Aorta (tissue), 5 donors: ENCODE measurements around the gene TRAK1. TPM values are rescaled to one million over a fixed set of nuclear protein-coding genes. Genes with fewer than 3 reads are reported as not detected.

Experiments used
- ATAC-seq: fragments of 200-7000 bp; cut with Tn5 transposase; one replicate; pipeline ENCODE4 v1.9.1; 2022; ENCODE audit warnings: moderate library complexity; ENCODE audit not compliant: low FRiP score
- DNase-seq, 2 donors: peaks; one replicate each; pipeline ENCODE4 v3.0.0-alpha.2; 2020
- H3K27ac ChIP-seq, 2 donors: one replicate each; pipeline ENCODE4 v1.5.1; 2013; ENCODE audit warnings: low read length in 2 of 2, mild to moderate bottlenecking in 2 of 2, moderate library complexity in 2 of 2, control low read depth in 1 of 2, inconsistent platforms in 1 of 2, low read depth in 1 of 2
- H3K27me3 ChIP-seq, 2 donors: one replicate each; pipeline ENCODE4 v1.6.1; 2013; ENCODE audit warnings: control low read depth in 1 of 2, low read length in 1 of 2, mild to moderate bottlenecking in 1 of 2, moderate library complexity in 1 of 2; ENCODE audit not compliant: insufficient read depth in 2 of 2, control insufficient read depth in 1 of 2
- H3K36me3 ChIP-seq, 2 donors: one replicate each; pipeline ENCODE4 v1.6.1; 2013; ENCODE audit warnings: control low read depth in 1 of 2, low read length in 1 of 2, mild to moderate bottlenecking in 1 of 2; ENCODE audit not compliant: insufficient read depth in 2 of 2, control insufficient read depth in 1 of 2
- H3K4me1 ChIP-seq, 2 donors: one replicate each; pipeline ENCODE4 v1.6.1; 2013; ENCODE audit warnings: low read length in 2 of 2, control low read depth in 1 of 2, mild to moderate bottlenecking in 1 of 2, moderate library complexity in 1 of 2; ENCODE audit not compliant: insufficient read depth in 2 of 2, control insufficient read depth in 1 of 2
- H3K4me3 ChIP-seq, 2 donors: one replicate each; pipeline ENCODE4 v1.5.1; 2013; ENCODE audit warnings: low read length in 2 of 2, control low read depth in 1 of 2, mild to moderate bottlenecking in 1 of 2
- H3K9me3 ChIP-seq: one replicate; pipeline ENCODE4 v1.6.1; 2013; ENCODE audit warnings: mild to moderate bottlenecking, low read length; ENCODE audit not compliant: control insufficient read depth
- WGBS, 2 donors: extraction: QIAGEN DNeasy Blood & Tissue Kit; methylation state at CpG; one replicate each; pipeline ENCODE4 v1.1.7; 2013; 5-methylcytosine and 5-hydroxymethylcytosine counted together
- intact Hi-C, 2 donors: fragments of 100-400 bp; cut with DNase I; formaldehyde crosslinking; loops; one replicate each; pipeline versions ENCODE4 v1.14.2 to v1.15.0; 2022
- polyA plus RNA-seq, 2 donors: library from polyadenylated mRNA; stranded (reverse); fragments of 200-250 nt; gene quantifications; one replicate each; pipeline ENCODE4 v1.2.3, GENCODE V29; 2013
- total RNA-seq, 2 donors: library from RNA; stranded (reverse); fragmentation: NEBNext Ultra II Directional; extraction: Animal tissue kit (Norgen Biotek cat#: 25700); gene quantifications; one replicate each; pipeline ENCODE4 v1.2.1, GENCODE V29; 2021
- donor health status: healthy with polysubstance abuse.
- donor health status: Bipolar disorder and iron deficiency.
- donor health status: DM: no; HTN: no; CAD: no.
- donor health status: DM: no; HTN: no; CAD: no.
- donor health status: DM: yes; HTN: yes; CAD: no.

The TRAK1 gene
- total and polyA plus RNA-seq, 4 donors, result 15.7 to 37.7 (median 24.9) TPM

- H3K27ac ChIP-seq, result no peak overlapping the region
- H3K4me3 ChIP-seq, result no peak overlapping the region
- H3K36me3 ChIP-seq, result no peaks in the 10 kb centered on the region
- H3K4me1 ChIP-seq, result peaks cover 0 to 3% of the 10 kb centered on the region in 2 donors
- no peaks in the 10 kb centered on the region for H3K9me3 ChIP-seq
- WGBS, 2 donors, result 66 to 70% methylated on average over 3 of the region's 3 CpGs
- intact Hi-C loops, result no loop called here
- H3K27me3 ChIP-seq, result no peaks in the 10 kb centered on the region
- DNase-seq, result no peak
- no peak for ATAC-seq
Observed at GRCh38 chr3:42172047-42172654, 81.0 kb downstream of the TRAK1 start.

- peaks cover 0 to 3% of the 10 kb centered on the region in 2 donors for H3K4me1 ChIP-seq
- ATAC-seq, result no peak
- no peak overlapping the region for H3K4me3 ChIP-seq
- WGBS, 2 donors, result 77 to 83% methylated on average over 6 of the region's 6 CpGs
- H3K9me3 ChIP-seq, result no peaks in the 10 kb centered on the region
- DNase-seq, result no peak
- no peaks in the 10 kb centered on the region for H3K27me3 ChIP-seq
- no peak overlapping the region for H3K27ac ChIP-seq
- H3K36me3 ChIP-seq, result no peaks in the 10 kb centered on the region
- intact Hi-C loops, result no loop called here
Observed at GRCh38 chr3:42173307-42173706, 82.2 kb downstream of the TRAK1 start.

DNA sequence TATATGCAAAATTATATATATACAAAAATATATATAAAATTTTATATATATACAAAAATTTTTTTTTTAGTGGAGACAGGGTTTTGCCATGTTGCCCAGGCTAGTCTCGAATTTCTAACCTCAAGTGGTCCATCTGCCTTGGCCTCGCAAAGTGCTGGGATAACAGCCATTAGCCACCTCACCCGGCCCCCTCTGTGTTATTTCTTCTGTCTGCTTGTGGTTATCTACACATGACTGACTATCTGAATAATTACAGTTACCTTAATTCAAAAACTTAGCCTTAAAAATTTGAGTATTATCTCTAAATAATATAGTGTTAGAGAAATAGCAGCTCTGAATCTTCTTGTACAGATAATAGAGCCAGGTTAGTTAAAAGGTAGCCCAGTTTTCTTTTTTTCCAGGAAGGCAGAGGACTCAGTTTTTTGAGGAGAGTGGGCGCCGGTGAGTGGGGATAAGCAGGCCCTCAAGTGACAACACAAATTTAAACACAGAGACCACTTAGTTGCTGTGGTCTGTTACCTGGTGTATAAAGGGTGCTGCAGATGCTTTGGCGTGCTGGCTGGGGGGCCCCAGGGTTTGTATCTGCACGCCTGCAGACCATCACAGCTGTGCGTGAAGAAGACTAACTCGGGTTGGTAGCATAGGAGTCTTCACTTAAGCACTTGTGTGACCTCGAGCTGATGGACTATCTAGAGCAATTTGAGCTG, 83.7 kb downstream of the TRAK1 start:
- H3K4me1 ChIP-seq, result peaks cover 0 to 3% of the 10 kb centered on the region in 2 donors
- WGBS, 2 donors, result 88 to 92% methylated on average over 10 of the region's 10 CpGs
- no peaks in the 10 kb centered on the region for H3K36me3 ChIP-seq
- no peak overlapping the region for H3K27ac ChIP-seq
- H3K27me3 ChIP-seq, result no peaks in the 10 kb centered on the region
- H3K9me3 ChIP-seq, result no peaks in the 10 kb centered on the region
- ATAC-seq (no peak), DNase-seq (no peak)
- intact Hi-C loops, result loop anchor here in 1 of 2 donors (5.0 kb wide), 1 partner anchor 53 kb away; no protein-coding TSS in a partner anchor
- no peak overlapping the region for H3K4me3 ChIP-seq

DNA sequence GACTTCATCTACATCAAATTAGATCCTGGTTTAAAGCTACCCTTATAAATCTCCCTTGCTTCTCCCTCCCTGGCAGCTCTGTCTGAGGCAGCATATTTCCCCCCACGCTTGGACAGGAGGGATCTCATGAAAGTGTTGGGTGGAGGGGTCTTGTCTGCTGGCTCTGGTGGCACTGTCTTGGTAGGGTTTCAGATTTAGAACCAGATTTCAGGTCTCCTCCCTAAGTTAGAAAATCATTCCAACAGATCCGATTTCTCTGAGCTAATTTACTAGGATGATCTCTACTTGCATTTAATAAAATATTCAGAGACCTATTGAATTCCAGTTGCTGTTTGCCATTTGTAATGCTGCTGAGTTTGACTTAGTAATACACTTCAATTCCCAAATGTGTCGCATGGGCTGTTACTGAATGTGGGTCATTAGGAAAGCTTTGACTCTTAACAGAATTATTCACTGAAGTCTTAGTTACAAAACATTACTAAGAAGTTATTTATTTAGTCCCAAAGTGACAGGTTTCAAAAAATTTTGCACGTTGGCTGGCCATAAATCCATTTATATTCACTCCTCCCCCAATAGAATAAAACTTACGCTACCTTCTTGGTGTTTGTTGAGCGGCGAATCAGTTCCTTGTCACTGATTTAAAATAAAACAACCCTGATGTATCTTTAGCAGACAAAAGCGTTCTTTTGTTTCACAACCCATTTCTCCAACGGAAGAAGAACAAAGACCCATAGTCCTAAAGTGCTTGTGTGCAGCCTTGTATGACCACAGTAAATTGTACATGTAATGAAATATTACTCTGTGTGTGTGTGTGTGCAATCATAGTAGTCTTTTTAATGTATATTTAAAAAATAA, 84.5 kb downstream of the TRAK1 start:
- DNase-seq, result no peak
- intact Hi-C loops, result loop anchor here in 1 of 2 donors (5.0 kb wide), 1 partner anchor 53 kb away; no protein-coding TSS in a partner anchor
- Histone ChIP-seq H3K27me3 (no peaks in the 10 kb centered on the region), H3K27ac (no peak overlapping the region), H3K4me1 (peaks cover 0 to 2% of the 10 kb centered on the region in 2 donors), H3K4me3 (no peak overlapping the region), H3K9me3 (no peaks in the 10 kb centered on the region), H3K36me3 (no peaks in the 10 kb centered on the region)
- no peak for ATAC-seq
- WGBS, 2 donors, result 76 to 80% methylated on average over 9 of the region's 9 CpGs

GRCh38 chr3:42176242-42177034, 85.3 kb downstream of the TRAK1 start:
- intact Hi-C loops, result loop anchor here in 1 of 2 donors (5.0 kb wide), 1 partner anchor 54 kb away; no protein-coding TSS in a partner anchor
- WGBS, 2 donors, result 78 to 86% methylated on average over 6 to 7 of the region's 7 CpGs
- Histone ChIP-seq H3K36me3 (no peaks in the 10 kb centered on the region), H3K9me3 (no peaks in the 10 kb centered on the region), H3K4me1 (peaks cover 0 to 2% of the 10 kb centered on the region in 2 donors), H3K4me3 (no peak overlapping the region), H3K27ac (no peak overlapping the region), H3K27me3 (no peaks in the 10 kb centered on the region)
- no peak for ATAC-seq
- no peak for DNase-seq

DNA sequence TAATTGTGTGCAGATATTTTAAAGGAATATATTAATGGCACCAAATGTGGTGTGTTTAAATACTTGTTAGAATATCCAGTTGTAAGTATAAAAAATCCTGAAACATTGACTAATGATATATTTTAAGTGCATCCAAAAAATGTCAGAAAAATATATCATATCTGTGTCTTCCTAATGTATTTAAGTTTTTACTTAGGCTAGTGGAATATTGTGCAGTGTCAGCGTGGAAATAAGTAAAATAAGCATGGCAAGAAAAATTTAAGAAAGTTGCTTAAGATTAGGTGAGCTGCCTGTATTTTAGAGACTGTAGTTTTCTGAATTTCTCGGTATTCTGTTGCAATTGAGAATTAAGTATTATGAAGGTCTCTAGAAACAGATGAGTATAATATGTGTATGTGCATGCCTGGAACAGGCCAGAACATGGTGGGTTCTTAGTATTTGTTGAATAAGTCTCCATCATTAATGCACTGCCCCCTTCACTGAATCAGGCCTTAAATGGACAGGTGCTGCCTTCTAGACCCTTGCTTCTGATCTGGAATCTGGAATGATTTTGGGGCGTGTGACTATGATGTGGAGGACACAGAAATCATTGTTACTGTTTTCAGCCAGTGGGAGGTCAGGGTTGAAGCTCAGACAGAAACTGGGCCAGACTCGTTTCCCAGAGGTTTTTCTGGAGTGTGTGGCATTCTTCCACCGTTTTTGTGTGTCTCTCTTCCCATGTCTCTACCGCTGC, 86.1 kb downstream of the TRAK1 start:
- 85 to 87% methylated on average over 6 of the region's 6 CpGs for WGBS, 2 donors
- Histone ChIP-seq H3K36me3 (no peaks in the 10 kb centered on the region), H3K27me3 (no peaks in the 10 kb centered on the region), H3K4me1 (peaks cover 0 to 2% of the 10 kb centered on the region in 2 donors), H3K4me3 (no peak overlapping the region), H3K27ac (no peak overlapping the region), H3K9me3 (no peaks in the 10 kb centered on the region)
- ATAC-seq, result no peak
- no peak for DNase-seq
- intact Hi-C loops, result loop anchor here in 1 of 2 donors (5.0 kb wide), 1 partner anchor 55 kb away; no protein-coding TSS in a partner anchor

DNA sequence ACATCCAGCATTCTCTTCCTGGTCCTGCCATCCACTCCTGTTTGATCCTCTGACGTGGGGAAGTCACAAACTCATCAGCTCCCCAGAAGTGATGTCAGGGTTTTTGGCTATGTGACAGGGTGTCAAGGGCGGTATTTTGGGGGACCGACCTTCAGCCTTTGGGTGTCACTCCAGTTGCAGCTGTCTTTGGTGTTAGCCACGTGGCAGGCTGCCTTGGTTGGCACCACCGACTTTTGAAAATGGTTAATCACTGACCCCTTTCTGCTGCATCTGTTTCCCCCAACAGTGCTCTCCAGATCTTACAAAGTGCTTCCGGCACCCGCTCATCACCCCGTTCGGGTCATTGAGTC, 86.6 kb downstream of the TRAK1 start:
- Histone ChIP-seq H3K27me3 (no peaks in the 10 kb centered on the region), H3K27ac (no peak overlapping the region), H3K36me3 (no peaks in the 10 kb centered on the region), H3K4me3 (no peak overlapping the region), H3K9me3 (no peaks in the 10 kb centered on the region), H3K4me1 (peaks cover 0 to 2% of the 10 kb centered on the region in 2 donors)
- intact Hi-C loops, result loop anchor here in 1 of 2 donors (5.0 kb wide), 1 partner anchor 55 kb away; no protein-coding TSS in a partner anchor
- WGBS, 2 donors, result 96 to 98% methylated on average over 9 of the region's 9 CpGs
- ATAC-seq (no peak), DNase-seq (no peak)
